ENCODE data around the gene ARID1B.

GRCh38 chr6:157223511-157223910, 446.3 kb downstream of the ARID1B start:
- TF ChIP-seq CTCF (IDR thresholded peaks at IDR 0.05; ENCODE audit: insufficient read depth, low read depth, low read length) (no peak), EZH2 (IDR thresholded peaks at IDR 0.05; ENCODE audit: insufficient read depth, low read length) (no peak)

Data from astrocyte (in vitro differentiated cells and primary cell).